Stimulated activated CD8-positive, alpha-beta memory T cell treated with anti-CD3 and anti-CD28 coated beads, Interleukin-4, amount 100 ng/mL, for 4 hours (primary cell): Measurements from ENCODE around the gene MCEMP1.

ENCODE experiments used
- DNase-seq, 2 donors: peaks; one replicate each; pipeline ENCODE4 v3.0.0-alpha.2; 2020; ENCODE audit warnings: low read depth in 2 of 2, low spot score in 1 of 2

The MCEMP1 gene

GRCh38 chr19:7670790-7671189, 6.1 kb upstream of the MCEMP1 start:
- DNase-seq = no peak

GRCh38 chr19:7672522-7672921, 4.4 kb upstream of the MCEMP1 start:
- DNase-seq = no peak

- no peak for DNase-seq
Measured at GRCh38 chr19:7674010-7675005, 2.6 kb upstream of the MCEMP1 start.

GRCh38 chr19:7676376-7676775, 514 bp upstream of the MCEMP1 start:
- no peak for DNase-seq

- no peak for DNase-seq
Measured at GRCh38 chr19:7677669-7678311, 900 bp downstream of the MCEMP1 start.

GRCh38 chr19:7678971-7679751, 2.3 kb downstream of the MCEMP1 start:
- peak in 1 of 2 donors; percentile 47 for DNase-seq

GRCh38 chr19:7679771-7680605, 3.1 kb downstream of the MCEMP1 start:
- DNase-seq = no peak

GRCh38 chr19:7680606-7681339, 3.9 kb downstream of the MCEMP1 start, which contains the start of gene TRAPPC5:
Gene TRAPPC5, plus strand, starts transcription at chr19:7680833. Its CDS starts 1,421 bp downstream, at chr19:7682254.
- DNase-seq = peak; percentile 64 to 74

- peak; percentile 66 to 71 for DNase-seq
Measured at GRCh38 chr19:7681340-7682174, 4.7 kb downstream of the MCEMP1 start.

GRCh38 chr19:7682175-7682855, 5.4 kb downstream of the MCEMP1 start:
- DNase-seq = no peak

- no peak for DNase-seq
Measured at GRCh38 chr19:7685546-7686445, 8.9 kb downstream of the MCEMP1 start.

GRCh38 chr19:7687177-7687576, 10.3 kb downstream of the MCEMP1 start:
- no peak for DNase-seq

GRCh38 chr19:7689165-7689564, 12.3 kb downstream of the MCEMP1 start:
- no peak for DNase-seq

- DNase-seq = no peak
Measured at GRCh38 chr19:7690779-7691258, 13.9 kb downstream of the MCEMP1 start.

- no peak for DNase-seq
Measured at GRCh38 chr19:7691497-7691896, 14.6 kb downstream of the MCEMP1 start.

GRCh38 chr19:7692417-7693088, 15.7 kb downstream of the MCEMP1 start:
- DNase-seq = no peak

GRCh38 chr19:7694499-7694898, 17.6 kb downstream of the MCEMP1 start:
- DNase-seq = no peak
